DMS53 (cell line): Measurements from ENCODE around the gene SATL1.
A peak's percentile ranks its signal among the peaks of the same experiment; 100 is the strongest.
"Not testable (repeated sequence)": the region's sequence is repeated elsewhere in the genome, so short reads cannot be mapped to it uniquely, and the experiment has no call there.

Experiments used
- DNase-seq: peaks from one replicate; lab custom pipeline; 2025; lab: John Stamatoyannopoulos, UW

Gene SATL1

GRCh38 chrX:85108165-85108564 is 135.4 kb downstream of the SATL1 start:
- DNase-seq, result no peak

- no peak for DNase-seq
Observed at GRCh38 chrX:85107407-85107806, 136.2 kb downstream of the SATL1 start.

GRCh38 chrX:85089321-85089840 is 154.2 kb downstream of the SATL1 start:
- no peak for DNase-seq

GRCh38 chrX:85084770-85085393 is 158.7 kb downstream of the SATL1 start:
- DNase-seq, result peak; percentile 52

- not testable (repeated sequence) for DNase-seq
Observed at GRCh38 chrX:85077247-85077646, 166.3 kb downstream of the SATL1 start.

GRCh38 chrX:85065512-85066198 is 177.9 kb downstream of the SATL1 start:
- no peak for DNase-seq

GRCh38 chrX:85052636-85053343 is 190.8 kb downstream of the SATL1 start:
- DNase-seq, result peak; percentile 21

- DNase-seq, result no peak
Observed at GRCh38 chrX:85052205-85052604, 191.4 kb downstream of the SATL1 start.

- no peak for DNase-seq
Observed at GRCh38 chrX:85051627-85052026, 192.0 kb downstream of the SATL1 start.
